K562 (cell line): Measurements from ENCODE around the gene IGF2BP3. TPM values are rescaled to one million over a fixed set of nuclear protein-coding genes. Genes with fewer than 3 reads are reported as not detected.

Experiments
- ATAC-seq: fragments of 200-7000 bp; cut with Tn5 transposase; 3 replicates; pipeline ENCODE4 v1.9.1; 2020; ENCODE audit warnings: moderate library complexity
- BruUV-seq: library from RNA; stranded (reverse); fragments of 400-500 nt; replicated peaks from 2 replicates; lab custom pipeline; 2021; lab: Mats Ljungman, UMichigan
- CTCF ChIA-PET: fragments of 300-600 bp; formaldehyde crosslinking; extraction: SDS; loops from one replicate; lab custom pipeline; 2021; ENCODE audit warnings: low intra/inter-chr PET ratio; lab: Yijun Ruan, JAX
- POLR2A ChIA-PET: fragments of 300-600, 350-650 bp; sonication (Branson Sonifier 250); formaldehyde crosslinking; extraction: SDS; loops from one replicate; lab custom pipeline; 2021; ENCODE audit warnings: antibody characterized with exemption, inconsistent platforms; lab: Yijun Ruan, JAX
- DNase-seq, 4 experiments: peaks; one replicate each; pipeline versions ENCODE4 v3.0.0 to v3.0.0-alpha.2; 2011 to 2018; ENCODE audit warnings: low spot score in 3 of 4, mixed read lengths in 3 of 4; ENCODE audit errors: extremely low read depth in 1 of 4
- FAIRE-seq: peaks from 2 replicates; lab custom pipeline; 2011; peaks lifted over from hg19 to GRCh38; lab: Jason Lieb, UNC
- H2AFZ ChIP-seq: 2 replicates; pipeline ENCODE4 v1.6.0; 2011; ENCODE audit warnings: low read depth, low read length, control low read depth, inconsistent platforms
- H3K27ac ChIP-seq: fragments of 200-600 bp; 3 replicates; pipeline ENCODE4 v1.8.0; 2011; ENCODE audit warnings: low read depth, mild to moderate bottlenecking, control low read depth, inconsistent platforms, low read length, moderate library complexity, mixed read lengths; ENCODE audit errors: extremely low read depth
- H3K27me3 ChIP-seq, 2 experiments: fragments of 300-600 bp in 1 of 2; 2 replicates in 1 of 2; 3 replicates in 1 of 2; pipeline versions ENCODE4 v1.6.0 to v1.8.0; 2011; ENCODE audit warnings: inconsistent platforms in 2 of 2, low read length in 2 of 2, mild to moderate bottlenecking in 1 of 2, mixed read lengths in 1 of 2, moderate library complexity in 1 of 2; ENCODE audit not compliant: control insufficient read depth in 2 of 2, insufficient read depth in 2 of 2
- H3K36me3 ChIP-seq: fragments of 300-600 bp; 3 replicates; pipeline ENCODE4 v1.8.0; 2011; ENCODE audit warnings: mild to moderate bottlenecking, low read length, inconsistent platforms; ENCODE audit not compliant: control insufficient read depth, insufficient read depth
- H3K4me1 ChIP-seq, 2 experiments: fragments of 200-600 bp in 1 of 2; replicated peaks in 1 of 2; 2 replicates in 1 of 2; 3 replicates in 1 of 2; pipeline versions ENCODE4 v1.5.1 to v1.8.0; 2011; ENCODE audit warnings: inconsistent platforms in 2 of 2, low read length in 2 of 2, mild to moderate bottlenecking in 1 of 2, mixed read lengths in 1 of 2, moderate library complexity in 1 of 2; ENCODE audit not compliant: control insufficient read depth in 2 of 2, insufficient read depth in 2 of 2
- H3K4me2 ChIP-seq: 2 replicates; pipeline ENCODE4 v1.6.1; 2011; ENCODE audit warnings: low read length, control low read depth, inconsistent platforms, mixed read lengths; ENCODE audit not compliant: insufficient read depth
- H3K4me3 ChIP-seq: fragments of 200-600 bp; sonication (generic), shearing (Covaris generic); 2 replicates; pipeline ENCODE4 v1.5.1; 2016; ENCODE audit warnings: control low read depth, inconsistent platforms
- H3K79me2 ChIP-seq: fragments of 200-600 bp; 3 replicates; pipeline ENCODE4 v1.8.0; 2011; ENCODE audit warnings: low read length, inconsistent platforms; ENCODE audit not compliant: control insufficient read depth, insufficient read depth
- H3K9ac ChIP-seq, 2 experiments: 2 replicates each; pipeline versions ENCODE4 v1.6.0 to v1.6.1; 2011; ENCODE audit warnings: low read depth in 2 of 2, low read length in 2 of 2, control low read depth in 1 of 2, inconsistent platforms in 1 of 2, mild to moderate bottlenecking in 1 of 2, mixed read lengths in 1 of 2; ENCODE audit not compliant: insufficient read depth in 1 of 2
- H3K9me1 ChIP-seq: one replicate; pipeline ENCODE4 v1.6.0; 2011; ENCODE audit warnings: inconsistent platforms, mild to moderate bottlenecking, low read length, moderate library complexity; ENCODE audit not compliant: control insufficient read depth, insufficient read depth
- H3K9me3 ChIP-seq: replicated peaks from 2 replicates; pipeline ENCODE4 v1.5.1; 2011; ENCODE audit warnings: low read depth, low read length, inconsistent platforms; ENCODE audit not compliant: control insufficient read depth, insufficient read depth
- H4K20me1 ChIP-seq: replicated peaks from 2 replicates; pipeline ENCODE4 v1.6.1; 2011; ENCODE audit warnings: low read length, inconsistent platforms, mixed read lengths; ENCODE audit not compliant: control insufficient read depth, insufficient read depth
- DMBX1 ChIP-seq: fragments of 250-450 bp; sonication (Bioruptor Pico); IDR thresholded peaks from 2 replicates; pipeline ENCODE4 v1.8.0; 2022; ENCODE audit warnings: inconsistent platforms, mild to moderate bottlenecking, moderate library complexity, borderline replicate concordance
- E2F5 ChIP-seq: sonication (generic); formaldehyde crosslinking; IDR thresholded peaks from 2 replicates; pipeline ENCODE4 v1.8.0; 2022; ENCODE audit warnings: mild to moderate bottlenecking, missing genetic modification reagents
- ELF2 ChIP-seq: fragments of 250-450 bp; sonication (Bioruptor Pico); IDR thresholded peaks from 2 replicates; pipeline ENCODE4 v1.5.0; 2021; ENCODE audit warnings: mild to moderate bottlenecking
- ESRRA ChIP-seq: fragments of 450-650 bp; IDR thresholded peaks from 2 replicates; pipeline ENCODE4 v1.6.1; 2014; ENCODE audit warnings: low read depth, mild to moderate bottlenecking, moderate library complexity, borderline replicate concordance
- GATA2 ChIP-seq: sonication (generic); formaldehyde crosslinking; IDR thresholded peaks from 2 replicates; pipeline ENCODE4 v1.4.0; 2020; ENCODE audit warnings: mild to moderate bottlenecking, missing genetic modification reagents
- HEY1 ChIP-seq: fragments of 250-450 bp; sonication (Bioruptor Pico); IDR thresholded peaks from 2 replicates; pipeline ENCODE4 v1.5.0; 2020; ENCODE audit warnings: mild to moderate bottlenecking, moderate library complexity, borderline replicate concordance
- ILK ChIP-seq: fragments of 450-650 bp; IDR thresholded peaks from 2 replicates; pipeline ENCODE4 v1.6.1; 2016; ENCODE audit warnings: missing genetic modification characterization, low read depth, mild to moderate bottlenecking, missing compliant biosample characterization, moderate library complexity, borderline replicate concordance
- MCM2 ChIP-seq: fragments of 450-650 bp; IDR thresholded peaks from 2 replicates; pipeline ENCODE4 v1.6.1; 2017; ENCODE audit warnings: low read depth, mild to moderate bottlenecking
- NCOA2 ChIP-seq, 2 experiments: fragments of 450-650 bp; IDR thresholded peaks; 2 replicates each; pipeline ENCODE4 v1.6.1; 2018; ENCODE audit warnings: mild to moderate bottlenecking in 2 of 2, moderate library complexity in 1 of 2; ENCODE audit not compliant: partially characterized antibody in 2 of 2
- NR1H2 ChIP-seq: sonication (generic); formaldehyde crosslinking; IDR thresholded peaks from 2 replicates; pipeline ENCODE4 v1.4.0; 2020; ENCODE audit warnings: mild to moderate bottlenecking, missing genetic modification reagents
- PTRF ChIP-seq: fragments of 450-650 bp; IDR thresholded peaks from 2 replicates; pipeline ENCODE4 v1.6.1; 2016; ENCODE audit warnings: mild to moderate bottlenecking, missing genetic modification characterization, missing compliant biosample characterization
- SMAD1 ChIP-seq: fragments of 150-350 bp; IDR thresholded peaks from 2 replicates; pipeline ENCODE4 v1.6.1; 2014; ENCODE audit warnings: low read length, low read depth; ENCODE audit not compliant: partially characterized antibody
- WHSC1 ChIP-seq: IDR thresholded peaks from one replicate; pipeline ENCODE4 v1.6.1; 2012; ENCODE audit warnings: low read length, control low read depth, inconsistent platforms
- YY1 ChIP-seq, 3 experiments: IDR thresholded peaks; 2 replicates each; pipeline ENCODE4 v1.6.1; 2011; ENCODE audit warnings: low read length in 2 of 3, mild to moderate bottlenecking in 2 of 3, moderate library complexity in 2 of 3, borderline replicate concordance in 1 of 3, control low read depth in 1 of 3, low read depth in 1 of 3; ENCODE audit not compliant: insufficient read depth in 3 of 3, insufficient replicate concordance in 2 of 3, control insufficient read depth in 1 of 3, insufficient read length in 1 of 3; ENCODE audit errors: extremely low read depth in 1 of 3
- ZBTB33 ChIP-seq: sonication (generic); formaldehyde crosslinking; IDR thresholded peaks from 2 replicates; pipeline ENCODE4 v1.8.1; 2023; ENCODE audit warnings: mild to moderate bottlenecking, missing genetic modification reagents
- ZFPM2 ChIP-seq: fragments of 250-450 bp; sonication (Bioruptor Pico); IDR thresholded peaks from 2 replicates; pipeline ENCODE4 v1.5.1; 2022; ENCODE audit warnings: mild to moderate bottlenecking
- ZNF146 ChIP-seq: IDR thresholded peaks from one replicate; pipeline ENCODE4 v1.6.1; 2018; ENCODE audit warnings: missing compliant biosample characterization; ENCODE audit not compliant: unreplicated experiment
- ZNF639 ChIP-seq, 2 experiments: fragments of 200-800 bp in 1 of 2; sonication (Bioruptor generic) in 1 of 2; sonication (generic) in 1 of 2; formaldehyde crosslinking in 1 of 2; IDR thresholded peaks in 1 of 2; conservative IDR thresholded peaks in 1 of 2; 2 replicates each; pipeline versions ENCODE4 v1.5.0 to v1.6.1; 2016 to 2020; ENCODE audit warnings: missing compliant biosample characterization in 1 of 2, missing genetic modification characterization in 1 of 2, missing genetic modification reagents in 1 of 2
- WGBS: fragments of 100-300 bp; shearing (Covaris generic); methylation state at CpG from one replicate; pipeline ENCODE4 v1.1.6; 2016; ENCODE audit warnings: low coverage, mixed read lengths; ENCODE audit not compliant: insufficient coverage; ENCODE audit errors: missing lambda C conversion rate; 5-methylcytosine and 5-hydroxymethylcytosine counted together
- in situ Hi-C: fragments of 300-500 bp; cut with MboI; formaldehyde crosslinking; loops from 4 replicates; pipeline ENCODE4 v1.15.0; 2018; ENCODE audit warnings: inconsistent platforms, mixed read lengths
- intact Hi-C: fragments of 100-400 bp; cut with micrococcal nuclease; formaldehyde crosslinking; loops from 2 replicates; pipeline ENCODE4 v1.14.2; 2022
- polyA plus RNA-seq, 8 experiments: library from polyadenylated mRNA; depleted of rRNA in 4 of 8; stranded (reverse) in 5 of 8; unstranded in 3 of 8; fragments of >200 nt; fragmentation: Nextera tagmentation in 2 of 8; fragmentation: Illumina TruSeq in 1 of 8; extraction: Ambion mirVana in 2 of 8; extraction: Trizol in 1 of 8; gene quantifications; 2 replicates each; pipeline versions ENCODE4 v1.2.1 to v1.2.3, GENCODE V29; 2011 to 2014; ENCODE audit warnings: inconsistent platforms in 1 of 8, missing spikeins in 1 of 8
- total RNA-seq, 7 experiments: library from RNA; depleted of rRNA in 6 of 7; stranded (reverse); fragments of >200 nt in 6 of 7; fragmentation: Illumina TruSeq in 2 of 7; extraction: Trizol in 2 of 7; gene quantifications; 2 replicates each; pipeline versions ENCODE4 v1.2.1 to v1.2.3, GENCODE V29; 2011 to 2021; ENCODE audit warnings: low replicate concordance in 1 of 7

Gene IGF2BP3
- total and polyA plus RNA-seq, 9 of the 15 experiments (the other 6 are each of a cell fraction or from before 2014, with no cell fraction given): 8.4 to 88.1 (median 61.2) TPM

GRCh38 chr7:23405240-23405618, 65.1 kb downstream of the IGF2BP3 start:
- TF ChIP-seq NCOA2 (IDR thresholded peaks at IDR 0.05; ENCODE audit: partially characterized antibody in 2 of 2) (no peak), YY1 (IDR thresholded peaks at IDR 0.05; ENCODE audit: borderline replicate concordance in 1 of 3, control insufficient read depth in 1 of 3, extremely low read depth in 1 of 3, insufficient read depth in 3 of 3, insufficient read length in 1 of 3, insufficient replicate concordance in 2 of 3, low read depth in 1 of 3, low read length in 2 of 3) (no peak), ZFPM2 (CRISPR knock-in tag) (no peak), PTRF (tag) (no peak), MCM2 (no peak), NR1H2 (no peak), ZNF146 (CRISPR knock-in tag) (no peak), GATA2 (CRISPR knock-in tag) (no peak), HEY1 (CRISPR knock-in tag) (no peak), E2F5 (CRISPR knock-in tag) (no peak), ELF2 (CRISPR knock-in tag) (no peak), DMBX1 (no peak), ESRRA (no peak), SMAD1 (no peak), ZNF639 (CRISPR knock-in tag; conservative IDR thresholded peaks at IDR 0.05 in 1 of 2, IDR thresholded peaks at IDR 0.05 in 1 of 2) (no peak), WHSC1 (no peak), ZBTB33 (CRISPR knock-in tag) (no peak), ILK (tag) (no peak)
- Histone ChIP-seq H3K79me2 (peaks cover 9% of the 10 kb centered on the region; the same call in 2 of the 3 replicates), H3K4me2 (no peak overlapping the region), H3K9me3 (peaks cover 2% of the 10 kb centered on the region; the same call in 1 of the 2 replicates), H3K4me1 (no peaks in the 10 kb centered on the region), H3K9ac (no peak overlapping the region), H3K27ac (no peak overlapping the region), H2AFZ (no peak overlapping the region), H3K36me3 (peaks cover 80% of the 10 kb centered on the region), H3K4me3 (no peak overlapping the region), H3K9me1 (no peaks in the 10 kb centered on the region), H3K27me3 (no peaks in the 10 kb centered on the region), H4K20me1 (no peaks in the 10 kb centered on the region)
- intact Hi-C loops: no loop called here
- DNase-seq (no peak), ATAC-seq (no peak), FAIRE-seq (no peak)
- CTCF ChIA-PET: no interaction called here
- 94% methylated on average over 3 of the region's 3 CpGs for WGBS
- POLR2A ChIA-PET: no interaction called here
- in situ Hi-C loops: no loop called here
- BruUV-seq: no TSS peak
